Spleen (tissue), 7 donors: ENCODE data around the gene UNC79.

Experiments
- POLR2A ChIP-seq, 3 donors: fragments of 450-650 bp; IDR thresholded peaks; one replicate each; pipeline ENCODE4 v1.5.1; 2017; ENCODE audit warnings: antibody characterized with exemption in 3 of 3, mild to moderate bottlenecking in 1 of 3
- TF ChIP-seq, protein P1 (sequence below), 11 experiments: fragments of 200-600 bp in 7 of 11; fragments of 450-650 bp in 4 of 11; sonication (generic) in 4 of 11; IDR thresholded peaks in 8 of 11; conservative IDR thresholded peaks in 3 of 11; 1 replicate in 7 of 11; 2 replicates in 4 of 11; pipeline versions ENCODE4 v1.4.0 to v1.8.0; 2016 to 2021; ENCODE audit warnings: antibody characterized with exemption in 11 of 11, inconsistent platforms in 4 of 11, mild to moderate bottlenecking in 1 of 11
- donor health status: DM: no; HTN: no; CAD: no; lungs with moderate emphysema.
- donor health status: DM: no; HTN: no; CAD: no.
- donor health status: DM: no; HTN: no; CAD: no.

DNA sequence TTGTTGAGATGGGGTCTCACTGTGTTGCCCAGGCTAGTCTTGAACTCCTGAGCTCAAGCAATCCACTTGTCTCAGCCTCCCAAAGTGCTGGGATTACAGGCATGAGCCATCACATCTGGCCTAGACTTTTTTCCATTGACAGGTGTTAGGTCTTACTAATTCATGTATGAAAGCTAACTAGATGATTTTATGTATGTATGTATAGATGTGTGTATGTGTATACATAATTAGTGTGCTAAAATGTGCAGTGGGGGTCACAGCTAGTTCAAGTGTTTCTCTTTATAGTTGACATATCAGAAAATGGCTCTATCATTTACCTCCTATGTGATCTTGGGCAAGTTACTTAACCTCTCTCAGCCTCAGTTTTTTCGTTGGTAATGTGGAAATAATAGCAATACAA, 23.5 kb downstream of the UNC79 start:
- TF ChIP-seq, protein P1, sequence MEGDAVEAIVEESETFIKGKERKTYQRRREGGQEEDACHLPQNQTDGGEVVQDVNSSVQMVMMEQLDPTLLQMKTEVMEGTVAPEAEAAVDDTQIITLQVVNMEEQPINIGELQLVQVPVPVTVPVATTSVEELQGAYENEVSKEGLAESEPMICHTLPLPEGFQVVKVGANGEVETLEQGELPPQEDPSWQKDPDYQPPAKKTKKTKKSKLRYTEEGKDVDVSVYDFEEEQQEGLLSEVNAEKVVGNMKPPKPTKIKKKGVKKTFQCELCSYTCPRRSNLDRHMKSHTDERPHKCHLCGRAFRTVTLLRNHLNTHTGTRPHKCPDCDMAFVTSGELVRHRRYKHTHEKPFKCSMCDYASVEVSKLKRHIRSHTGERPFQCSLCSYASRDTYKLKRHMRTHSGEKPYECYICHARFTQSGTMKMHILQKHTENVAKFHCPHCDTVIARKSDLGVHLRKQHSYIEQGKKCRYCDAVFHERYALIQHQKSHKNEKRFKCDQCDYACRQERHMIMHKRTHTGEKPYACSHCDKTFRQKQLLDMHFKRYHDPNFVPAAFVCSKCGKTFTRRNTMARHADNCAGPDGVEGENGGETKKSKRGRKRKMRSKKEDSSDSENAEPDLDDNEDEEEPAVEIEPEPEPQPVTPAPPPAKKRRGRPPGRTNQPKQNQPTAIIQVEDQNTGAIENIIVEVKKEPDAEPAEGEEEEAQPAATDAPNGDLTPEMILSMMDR (IDR thresholded peaks at IDR 0.05 in 8 of 11, conservative IDR thresholded peaks at IDR 0.05 in 3 of 11), result no peak
- TF ChIP-seq POLR2A (IDR thresholded peaks at IDR 0.05), result no peak
